WERI-Rb-1 (cell line): ENCODE data around the gene TDRD7.
A peak's percentile ranks its signal among the peaks of the same experiment; 100 is the strongest.

Source experiments
- DNase-seq: peaks from one replicate; pipeline ENCODE4 v3.0.0-alpha.2; 2020
- H3K27ac ChIP-seq: fragments of 250-450 bp; sonication (Bioruptor Pico); 2 replicates; pipeline ENCODE4 v1.5.1; 2020; ENCODE audit warnings: mild to moderate bottlenecking, moderate library complexity
- H3K27me3 ChIP-seq: fragments of 250-450 bp; sonication (Bioruptor Pico); 2 replicates; pipeline ENCODE4 v1.5.1; 2021; ENCODE audit warnings: mild to moderate bottlenecking, low read depth, moderate library complexity; ENCODE audit not compliant: insufficient read depth, severe bottlenecking
- H3K36me3 ChIP-seq: fragments of 250-450 bp; sonication (Bioruptor Pico); 2 replicates; pipeline ENCODE4 v1.5.1; 2020; ENCODE audit warnings: mild to moderate bottlenecking, moderate library complexity
- H3K4me3 ChIP-seq: 2 replicates; pipeline ENCODE4 v1.5.1; 2011; ENCODE audit warnings: low read depth, mild to moderate bottlenecking, control low read depth, low read length
- H3K9me3 ChIP-seq: fragments of 250-450 bp; sonication (Bioruptor Pico); 2 replicates; pipeline ENCODE4 v1.5.1; 2021; ENCODE audit warnings: mild to moderate bottlenecking, moderate library complexity; ENCODE audit not compliant: severe bottlenecking
- TF ChIP-seq, protein P1 (sequence below): IDR thresholded peaks from 2 replicates; pipeline ENCODE4 v1.5.1; 2011; ENCODE audit warnings: low read depth, mild to moderate bottlenecking, control low read depth, inconsistent platforms, low read length

Gene TDRD7

DNA sequence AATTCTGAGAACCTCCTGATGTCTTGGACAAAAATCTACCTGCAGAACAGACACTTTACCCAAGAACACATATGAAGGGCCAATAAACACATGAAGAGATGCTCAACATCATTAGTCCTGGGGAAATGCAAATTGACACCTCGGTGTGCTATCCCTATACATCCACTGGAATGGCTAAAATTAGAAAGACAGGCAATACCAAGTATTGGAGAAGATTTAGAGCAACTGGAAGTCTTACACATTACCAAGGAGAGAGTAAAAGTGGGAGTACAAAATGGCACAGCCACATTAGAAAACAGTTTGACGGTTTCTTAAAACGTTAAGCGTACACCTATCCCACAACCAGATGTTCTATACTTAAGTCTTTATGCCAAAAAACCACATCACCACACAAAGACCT is 3.3 kb upstream of the TDRD7 start:
- Histone ChIP-seq H3K9me3 (peaks cover 19% of the 10 kb centered on the region), H3K27me3 (no peaks in the 10 kb centered on the region), H3K27ac (no peak overlapping the region), H3K36me3 (no peaks in the 10 kb centered on the region), H3K4me3 (no peak overlapping the region)
- DNase-seq, result no peak
- TF ChIP-seq, protein P1, sequence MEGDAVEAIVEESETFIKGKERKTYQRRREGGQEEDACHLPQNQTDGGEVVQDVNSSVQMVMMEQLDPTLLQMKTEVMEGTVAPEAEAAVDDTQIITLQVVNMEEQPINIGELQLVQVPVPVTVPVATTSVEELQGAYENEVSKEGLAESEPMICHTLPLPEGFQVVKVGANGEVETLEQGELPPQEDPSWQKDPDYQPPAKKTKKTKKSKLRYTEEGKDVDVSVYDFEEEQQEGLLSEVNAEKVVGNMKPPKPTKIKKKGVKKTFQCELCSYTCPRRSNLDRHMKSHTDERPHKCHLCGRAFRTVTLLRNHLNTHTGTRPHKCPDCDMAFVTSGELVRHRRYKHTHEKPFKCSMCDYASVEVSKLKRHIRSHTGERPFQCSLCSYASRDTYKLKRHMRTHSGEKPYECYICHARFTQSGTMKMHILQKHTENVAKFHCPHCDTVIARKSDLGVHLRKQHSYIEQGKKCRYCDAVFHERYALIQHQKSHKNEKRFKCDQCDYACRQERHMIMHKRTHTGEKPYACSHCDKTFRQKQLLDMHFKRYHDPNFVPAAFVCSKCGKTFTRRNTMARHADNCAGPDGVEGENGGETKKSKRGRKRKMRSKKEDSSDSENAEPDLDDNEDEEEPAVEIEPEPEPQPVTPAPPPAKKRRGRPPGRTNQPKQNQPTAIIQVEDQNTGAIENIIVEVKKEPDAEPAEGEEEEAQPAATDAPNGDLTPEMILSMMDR, result no peak

DNA sequence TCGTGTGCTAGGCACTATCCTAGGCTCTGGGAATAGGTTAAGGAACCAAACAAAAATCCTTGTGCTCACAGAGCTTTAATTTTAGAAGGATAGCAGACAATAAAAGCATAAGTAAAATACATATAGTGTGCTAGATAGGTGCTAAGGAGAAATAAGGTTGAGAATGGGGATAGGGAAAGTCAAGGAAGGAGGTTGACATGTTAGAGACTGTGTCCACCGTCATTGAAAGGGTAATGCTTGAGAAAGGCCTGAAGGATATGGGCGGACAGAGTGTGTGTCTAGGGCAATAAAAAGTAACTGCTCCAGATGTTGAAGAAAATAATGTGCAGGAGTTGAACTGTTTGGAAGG is 482 bp upstream of the TDRD7 start:
- Histone ChIP-seq H3K4me3 (peak overlapping the region; percentile 34), H3K27ac (no peak overlapping the region), H3K27me3 (no peaks in the 10 kb centered on the region), H3K9me3 (peaks cover 8% of the 10 kb centered on the region), H3K36me3 (no peaks in the 10 kb centered on the region)
- DNase-seq, result no peak
- TF ChIP-seq, protein P1, result no peak

DNA sequence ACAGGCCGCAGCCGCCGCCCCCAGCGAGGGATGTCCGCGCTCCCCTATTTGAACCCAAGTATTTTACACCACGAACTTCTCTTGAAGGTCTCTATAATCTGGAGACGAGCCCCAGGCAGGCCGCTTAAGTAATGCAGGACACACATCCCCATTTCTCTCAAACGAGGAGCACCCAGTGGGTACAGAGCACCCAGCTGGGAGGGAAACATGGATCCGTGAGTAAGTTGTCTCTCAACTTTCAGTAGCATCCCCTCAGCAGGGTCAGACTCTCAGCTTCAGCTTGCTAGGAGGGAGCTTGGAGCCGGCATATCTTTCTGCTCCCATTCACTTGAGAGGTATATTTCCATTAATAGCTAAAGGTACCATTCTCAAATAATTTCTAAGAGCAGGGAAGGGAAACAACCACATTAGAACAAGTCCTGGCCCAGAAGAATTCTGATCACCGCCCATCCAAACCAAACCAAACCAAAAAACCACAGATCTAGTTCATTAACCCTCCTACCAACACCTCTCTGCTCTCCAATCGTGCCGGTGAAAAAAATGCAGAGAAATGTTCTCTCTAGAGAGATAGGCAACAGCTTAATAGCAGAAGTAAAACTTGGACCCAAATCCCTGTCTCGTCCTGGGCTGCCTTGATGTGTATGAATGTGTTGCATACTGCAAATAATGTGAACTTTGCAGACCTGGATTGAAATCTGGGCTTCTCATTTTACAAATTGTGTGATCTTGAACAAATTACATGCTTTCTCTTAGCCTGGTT is 910 bp downstream of the TDRD7 start:
- H3K27ac ChIP-seq, result no peak overlapping the region
- peak overlapping the region; percentile 87 for H3K4me3 ChIP-seq
- H3K27me3 ChIP-seq, result no peaks in the 10 kb centered on the region
- peaks cover 8% of the 10 kb centered on the region for H3K9me3 ChIP-seq
- no peak for DNase-seq
- no peaks in the 10 kb centered on the region for H3K36me3 ChIP-seq
- TF ChIP-seq, protein P1, result no peak

DNA sequence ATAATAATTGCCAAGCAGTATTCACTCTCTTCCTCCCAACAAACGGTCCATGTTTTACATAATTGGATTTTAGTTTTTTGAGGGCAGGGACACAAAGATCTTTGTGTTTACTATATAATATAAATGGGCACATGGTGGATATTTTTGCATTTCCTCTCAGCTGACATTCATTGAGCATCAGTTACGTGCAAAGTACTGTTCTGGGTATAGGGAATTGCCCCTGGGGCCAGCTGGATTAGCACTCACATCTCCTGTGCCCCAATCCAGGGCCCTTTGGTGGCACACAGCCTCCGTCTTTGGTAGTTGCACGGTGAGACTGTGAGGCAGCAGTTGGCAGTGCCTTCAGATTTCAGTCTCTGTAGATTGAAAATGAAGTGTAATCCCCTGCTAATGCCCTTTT is 1.6 kb downstream of the TDRD7 start:
- no peak overlapping the region for H3K27ac ChIP-seq
- peaks cover 7% of the 10 kb centered on the region for H3K9me3 ChIP-seq
- no peak for DNase-seq
- H3K36me3 ChIP-seq, result no peaks in the 10 kb centered on the region
- TF ChIP-seq, protein P1, result no peak
- H3K4me3 ChIP-seq, result no peak overlapping the region
- no peaks in the 10 kb centered on the region for H3K27me3 ChIP-seq

DNA sequence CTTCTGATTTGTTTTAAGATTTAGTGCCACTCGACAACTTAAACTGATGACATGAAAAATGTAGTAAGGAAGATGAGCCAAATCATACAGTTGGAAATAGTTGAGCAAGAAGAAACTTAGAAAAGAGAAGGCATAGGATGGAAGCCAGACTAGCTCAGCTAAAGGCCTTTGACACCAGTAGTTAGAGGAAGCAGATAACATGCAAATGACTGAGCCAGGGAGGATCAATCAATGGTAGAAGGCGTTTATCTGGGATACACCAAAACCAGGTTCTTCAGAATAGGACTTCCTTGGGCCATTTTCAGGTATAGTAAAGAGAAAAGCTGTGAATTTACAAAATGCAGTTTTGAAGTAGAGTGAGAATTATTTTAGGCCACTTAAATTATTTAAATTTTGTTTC is 3.2 kb downstream of the TDRD7 start:
- no peaks in the 10 kb centered on the region for H3K36me3 ChIP-seq
- no peak for DNase-seq
- TF ChIP-seq, protein P1, result no peak
- H3K9me3 ChIP-seq, result no peaks in the 10 kb centered on the region
- no peak overlapping the region for H3K4me3 ChIP-seq
- H3K27ac ChIP-seq, result no peak overlapping the region
- H3K27me3 ChIP-seq, result no peaks in the 10 kb centered on the region

DNA sequence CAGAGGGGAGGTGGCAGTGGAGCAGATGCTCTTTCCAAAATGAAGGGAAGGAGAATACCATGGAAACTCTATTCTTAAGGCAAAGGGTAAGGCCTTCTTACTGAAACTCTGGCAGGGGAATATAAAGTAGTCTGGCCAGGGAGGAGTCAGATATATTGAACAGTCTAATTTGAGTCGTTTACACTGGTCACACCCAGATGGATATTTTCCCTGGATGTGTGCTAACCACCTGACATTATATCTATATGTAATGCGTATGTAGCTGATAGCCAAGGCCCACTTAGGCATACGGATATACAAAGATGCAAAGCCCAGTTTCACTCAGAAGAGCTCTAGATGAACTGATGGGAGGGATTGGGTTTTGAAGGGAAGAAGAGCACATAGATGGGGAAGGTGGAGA is 7.0 kb downstream of the TDRD7 start:
- DNase-seq, result no peak
- Histone ChIP-seq H3K36me3 (no peaks in the 10 kb centered on the region), H3K9me3 (no peaks in the 10 kb centered on the region), H3K27me3 (no peaks in the 10 kb centered on the region), H3K4me3 (no peak overlapping the region), H3K27ac (no peak overlapping the region)
- TF ChIP-seq, protein P1, result no peak
